ENCODE data around the gene SH3BGRL3.
A peak's percentile ranks its signal among the peaks of the same experiment; 100 is the strongest.
"Not testable (repeated sequence)": the region's sequence is repeated elsewhere in the genome, so short reads cannot be mapped to it uniquely, and the experiment has no call there.

SH3BGRL3 gene

GRCh38 chr1:26318338-26319064, 38.6 kb downstream of the SH3BGRL3 start:
- peak; percentile 46 for DNase-seq

DNA sequence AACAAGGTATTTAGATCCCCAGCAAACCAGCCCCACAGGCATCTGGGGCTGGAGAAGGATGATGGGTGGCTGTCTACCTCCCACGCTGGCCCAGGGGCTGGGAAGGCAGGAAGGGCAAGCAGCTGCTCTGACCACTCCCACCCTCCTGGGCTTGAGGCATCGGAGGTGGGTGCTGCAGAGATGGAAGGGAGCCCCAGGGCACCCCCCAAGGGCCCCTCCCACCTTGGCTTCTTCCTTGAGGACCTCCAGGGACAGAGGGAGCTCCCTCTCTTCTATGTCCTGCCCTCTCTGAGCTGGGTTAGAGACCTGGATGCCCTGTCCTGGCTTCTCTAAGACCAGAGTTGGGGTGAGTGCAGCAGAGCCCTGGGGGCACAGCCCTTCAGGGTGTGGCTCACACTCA, 41.0 kb downstream of the SH3BGRL3 start:
- DNase-seq: no peak

DNA sequence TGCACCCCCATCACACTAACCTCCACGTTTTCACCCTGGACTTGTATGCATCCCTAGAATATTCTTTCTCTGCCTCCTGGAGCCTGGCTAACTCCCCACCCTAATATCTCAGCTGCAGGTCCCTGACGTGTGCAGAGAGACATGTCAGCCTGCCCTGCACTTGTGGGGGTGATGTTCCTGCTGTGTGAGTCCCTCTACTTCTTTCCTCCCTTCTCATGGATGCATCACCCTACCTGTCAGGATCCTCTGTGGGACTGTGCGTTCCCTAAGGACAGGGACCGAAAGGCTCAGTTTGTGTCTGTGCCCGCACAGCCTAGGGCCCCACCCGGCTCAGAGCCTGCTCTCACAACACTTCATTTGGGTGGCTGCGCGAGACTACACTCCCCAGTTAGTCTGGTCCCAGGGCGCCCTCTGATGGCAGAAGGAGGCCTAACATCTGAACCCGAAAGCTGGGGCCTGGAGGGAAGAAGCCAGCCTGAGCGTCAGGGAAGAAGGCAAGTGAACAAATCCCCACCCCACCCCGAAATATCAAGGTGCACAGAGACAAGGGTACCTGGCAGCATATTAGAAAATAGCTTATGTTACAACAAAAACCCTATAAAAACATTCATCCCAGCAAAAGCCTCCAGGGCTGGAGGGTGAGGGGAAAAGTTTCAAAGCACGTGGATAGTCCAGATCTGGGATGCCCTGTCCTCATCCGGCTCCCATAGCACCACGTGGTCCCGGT, 41.6 kb downstream of the SH3BGRL3 start:
- DNase-seq: peak; percentile 91

DNA sequence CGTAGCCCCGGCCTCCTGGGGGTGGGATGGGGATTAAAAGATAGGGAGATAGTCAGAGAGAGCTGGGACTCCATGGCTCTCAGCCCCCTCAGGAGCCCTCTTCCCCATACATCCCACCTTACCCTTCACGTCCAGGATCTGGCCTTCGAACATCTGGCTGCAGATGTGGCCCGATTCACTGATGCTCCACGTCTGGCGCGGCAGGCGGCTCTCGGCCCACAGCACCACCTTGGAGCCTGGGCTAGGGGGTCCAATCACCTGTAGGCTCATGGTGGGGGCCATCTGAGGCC, 42.1 kb downstream of the SH3BGRL3 start:
- DNase-seq: no peak

DNA sequence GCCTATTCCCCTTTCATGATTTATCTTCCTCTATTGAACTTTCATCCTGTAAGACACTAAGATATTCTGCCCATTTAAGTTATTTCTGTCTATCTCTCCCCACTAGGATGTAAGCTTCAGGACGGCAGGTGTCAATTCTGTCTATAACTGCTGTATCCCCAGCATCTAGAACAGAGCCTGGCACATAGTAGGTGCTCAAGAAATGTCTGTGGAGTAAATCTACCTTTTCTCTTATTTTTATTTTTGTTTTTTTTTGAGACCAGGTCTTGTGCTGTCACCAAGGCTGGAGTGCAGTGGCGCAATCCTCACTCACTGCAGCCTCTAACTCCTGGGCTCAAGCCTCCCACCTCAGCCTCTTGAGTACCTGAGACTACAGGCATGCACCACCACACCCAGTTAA, 43.5 kb downstream of the SH3BGRL3 start:
- DNase-seq: no peak

DNA sequence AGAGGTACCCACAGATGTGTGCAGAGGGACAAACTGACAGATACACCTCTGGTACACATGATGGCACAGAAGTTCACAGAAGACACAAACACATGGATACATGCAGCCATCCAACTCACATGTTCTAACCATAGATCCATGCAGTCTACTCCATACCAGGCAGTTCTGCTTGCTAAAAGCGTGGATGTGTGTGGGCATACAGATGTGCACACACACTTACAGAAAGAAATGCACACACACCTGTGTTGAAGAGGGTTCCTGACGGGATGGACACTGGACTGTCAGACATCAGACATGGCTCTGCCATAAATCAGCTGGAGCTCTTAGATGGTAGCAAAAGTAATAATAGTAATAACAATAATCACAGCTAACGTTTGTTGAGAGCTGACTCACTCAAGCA, 44.7 kb downstream of the SH3BGRL3 start:
- DNase-seq: no peak

- no peak for DNase-seq
These were observed 48.1 kb downstream of the SH3BGRL3 start for GRCh38 chr1:26327956-26328362.

DNA sequence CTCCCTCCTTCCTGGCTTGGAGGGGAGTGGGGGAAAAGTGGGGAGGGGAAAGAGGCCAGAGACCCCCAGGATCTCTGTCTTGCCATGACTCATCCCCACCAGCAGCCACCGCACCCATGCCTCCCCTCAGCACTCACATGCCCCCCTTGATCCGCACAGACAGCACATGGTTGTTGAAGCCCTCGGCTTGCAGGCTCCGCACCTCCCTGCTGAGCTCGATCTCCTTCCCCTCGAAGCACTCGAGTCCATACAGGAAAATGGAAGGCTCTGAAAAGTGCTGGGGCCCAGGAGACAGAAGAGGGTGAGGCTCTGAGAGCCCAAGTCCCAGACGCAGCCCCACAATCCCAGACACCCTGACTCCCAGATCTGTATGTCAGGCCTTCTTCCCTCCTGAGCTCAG, 48.7 kb downstream of the SH3BGRL3 start:
- DNase-seq: no peak

- not testable (repeated sequence) for DNase-seq
These were observed 49.5 kb downstream of the SH3BGRL3 start for GRCh38 chr1:26329380-26329779.

DNA sequence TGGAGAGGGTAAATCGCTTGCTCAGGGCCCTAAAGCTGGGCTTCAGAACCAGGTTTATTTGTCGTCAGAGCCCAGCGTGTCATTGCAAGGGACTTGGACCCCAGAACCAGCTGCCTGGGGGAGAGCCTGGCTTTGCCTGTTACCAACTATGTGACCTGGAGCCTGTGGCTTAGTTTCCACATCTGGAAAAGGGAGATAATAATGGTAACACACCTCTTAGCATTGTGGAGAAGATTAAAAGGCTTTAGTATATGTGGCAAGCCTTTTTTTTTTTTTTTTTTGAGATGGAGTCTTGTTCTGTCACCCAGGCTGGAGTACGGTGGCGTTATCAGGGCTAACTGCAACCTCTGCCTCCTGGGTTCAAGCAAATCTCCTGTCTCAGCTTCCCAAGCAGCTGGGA, 50.4 kb downstream of the SH3BGRL3 start:
- DNase-seq: peak; percentile 34
